ENCODE results near the gene HIPK2. TPM values are rescaled to one million over a fixed set of nuclear protein-coding genes. Genes with fewer than 3 reads are reported as not detected.

HIPK2 gene
- total RNA-seq, 4 donors from 2014 or later: 13.6 to 21.8 (median 18.2) TPM

GRCh38 chr7:139658296-139658695 lies 119.5 kb downstream of the HIPK2 start:
- Histone ChIP-seq H3K36me3 (no peaks in the 10 kb centered on the region), H3K4me3 (no peak overlapping the region), H3K9me3 (no peaks in the 10 kb centered on the region), H3K27me3 (no peaks in the 10 kb centered on the region), H3K27ac (no peak overlapping the region), H3K4me1 (peaks cover 26% of the 10 kb centered on the region)
- WGBS: 73% methylated on average over 3 of the region's 3 CpGs
- no peak for DNase-seq (ENCODE audit: low spot score in 2 of 2)
- TF ChIP-seq CTCF (IDR thresholded peaks at IDR 0.05) (no peak), EP300 (IDR thresholded peaks at IDR 0.05) (no peak), POLR2A (IDR thresholded peaks at IDR 0.05) (no peak), POLR2AphosphoS5 (IDR thresholded peaks at IDR 0.05) (no peak)

DNA sequence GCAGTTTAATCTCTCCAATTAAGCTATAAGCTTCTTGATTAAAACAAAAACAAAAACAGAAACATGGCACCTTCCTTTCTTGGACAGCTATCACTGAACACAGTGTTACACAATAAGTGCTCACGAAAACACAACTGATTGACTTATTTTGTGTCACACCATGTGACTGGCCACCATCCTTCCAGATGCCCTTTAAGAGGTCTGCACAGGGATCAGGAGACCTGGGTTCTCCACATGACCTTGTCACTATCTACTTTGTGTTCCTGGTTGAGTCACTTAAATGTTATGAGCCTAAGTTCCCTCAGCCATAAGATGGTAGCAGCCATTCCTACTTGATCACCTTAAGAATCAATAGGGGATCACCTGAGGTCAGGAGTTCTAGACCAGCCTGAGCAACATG lies 120.1 kb downstream of the HIPK2 start:
- H3K27ac ChIP-seq: no peak overlapping the region
- peaks cover 26% of the 10 kb centered on the region for H3K4me1 ChIP-seq
- 58% methylated on average over 1 of the region's 1 CpG for WGBS
- TF ChIP-seq POLR2A (IDR thresholded peaks at IDR 0.05) (no peak), CTCF (IDR thresholded peaks at IDR 0.05) (no peak), POLR2AphosphoS5 (IDR thresholded peaks at IDR 0.05) (no peak), EP300 (IDR thresholded peaks at IDR 0.05) (no peak)
- H3K4me3 ChIP-seq: no peak overlapping the region
- no peak for DNase-seq (ENCODE audit: low spot score in 2 of 2)
- H3K27me3 ChIP-seq: no peaks in the 10 kb centered on the region
- no peaks in the 10 kb centered on the region for H3K36me3 ChIP-seq
- no peaks in the 10 kb centered on the region for H3K9me3 ChIP-seq

- Histone ChIP-seq H3K27ac (no peak overlapping the region), H3K36me3 (no peaks in the 10 kb centered on the region), H3K4me1 (peaks cover 26% of the 10 kb centered on the region), H3K9me3 (no peaks in the 10 kb centered on the region), H3K27me3 (no peaks in the 10 kb centered on the region), H3K4me3 (no peak overlapping the region)
- no peak for DNase-seq (ENCODE audit: low spot score in 2 of 2)
- TF ChIP-seq CTCF (IDR thresholded peaks at IDR 0.05): no peak
- TF ChIP-seq EP300 (IDR thresholded peaks at IDR 0.05): no peak
- TF ChIP-seq POLR2AphosphoS5 (IDR thresholded peaks at IDR 0.05): no peak
- no peak for TF ChIP-seq POLR2A (IDR thresholded peaks at IDR 0.05)
- 65% methylated on average over 6 of the region's 6 CpGs for WGBS
Measured at GRCh38 chr7:139656387-139656786, 121.4 kb downstream of the HIPK2 start.

- no peaks in the 10 kb centered on the region for H3K9me3 ChIP-seq
- peaks cover 16% of the 10 kb centered on the region for H3K4me1 ChIP-seq
- no peaks in the 10 kb centered on the region for H3K27me3 ChIP-seq
- H3K36me3 ChIP-seq: no peaks in the 10 kb centered on the region
- no peak for DNase-seq (ENCODE audit: low spot score in 2 of 2)
- no peak overlapping the region for H3K4me3 ChIP-seq
- H3K27ac ChIP-seq: no peak overlapping the region
- TF ChIP-seq CTCF (IDR thresholded peaks at IDR 0.05) (no peak), EP300 (IDR thresholded peaks at IDR 0.05) (no peak), POLR2AphosphoS5 (IDR thresholded peaks at IDR 0.05) (no peak), POLR2A (IDR thresholded peaks at IDR 0.05) (no peak)
- 69% methylated on average over 8 of the region's 8 CpGs for WGBS
Measured at GRCh38 chr7:139655305-139655704, 122.5 kb downstream of the HIPK2 start.

DNA sequence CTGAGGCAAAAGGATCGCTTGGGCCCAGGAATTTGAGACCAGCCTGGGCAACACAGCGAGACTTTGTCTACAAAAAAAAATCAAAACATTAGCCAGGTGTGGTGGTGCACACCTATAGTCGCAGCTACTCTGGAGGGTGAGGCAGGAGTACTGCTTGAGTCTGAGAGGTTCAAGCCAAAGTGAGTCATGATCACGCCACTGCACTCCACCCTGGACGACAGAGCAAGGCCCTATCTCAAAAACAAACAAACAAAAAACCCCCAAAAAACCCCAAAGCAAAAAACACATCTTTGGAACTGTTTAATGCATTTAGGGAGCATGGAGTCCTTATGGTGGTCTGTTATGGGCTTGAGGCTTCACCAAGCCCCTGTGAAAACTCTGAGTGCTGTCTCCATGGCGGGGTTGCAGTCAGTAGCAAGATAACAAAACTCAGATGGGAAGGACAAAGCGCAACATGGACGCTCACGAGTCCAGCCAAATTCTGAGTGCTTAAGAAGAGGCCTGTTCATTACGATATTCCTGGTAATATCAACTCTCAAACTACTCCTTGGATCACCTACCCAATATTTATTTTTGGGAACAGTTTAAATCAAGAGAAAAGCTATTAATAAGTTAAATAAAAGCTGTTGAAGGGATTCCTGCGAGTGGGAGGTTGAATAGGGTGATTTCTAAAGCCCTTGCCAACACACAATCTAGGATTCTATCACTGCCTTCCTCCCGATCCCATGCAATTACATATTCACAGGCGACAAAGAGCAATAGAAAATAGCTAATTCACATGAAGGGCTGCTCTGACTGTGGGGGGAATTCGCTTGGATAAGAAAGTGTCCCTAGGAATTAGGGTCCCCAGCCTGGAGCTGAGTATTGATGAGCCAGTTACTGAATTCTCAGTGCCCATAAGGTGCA lies 123.3 kb downstream of the HIPK2 start:
- H3K27me3 ChIP-seq: no peaks in the 10 kb centered on the region
- H3K36me3 ChIP-seq: no peaks in the 10 kb centered on the region
- 83% methylated on average over 14 of the region's 14 CpGs for WGBS
- no peaks in the 10 kb centered on the region for H3K9me3 ChIP-seq
- no peak overlapping the region for H3K4me3 ChIP-seq
- no peak overlapping the region for H3K27ac ChIP-seq
- H3K4me1 ChIP-seq: peaks cover 15% of the 10 kb centered on the region
- DNase-seq (ENCODE audit: low spot score in 2 of 2): no peak
- no peak for TF ChIP-seq CTCF (IDR thresholded peaks at IDR 0.05)
- TF ChIP-seq POLR2A (IDR thresholded peaks at IDR 0.05): no peak
- no peak for TF ChIP-seq EP300 (IDR thresholded peaks at IDR 0.05)
- TF ChIP-seq POLR2AphosphoS5 (IDR thresholded peaks at IDR 0.05): no peak
